Upper lobe of left lung (tissue), 4 donors: ENCODE data around the gene TIMP2.
"Not testable (repeated sequence)": the region's sequence is repeated elsewhere in the genome, so short reads cannot be mapped to it uniquely, and the experiment has no call there.

Source experiments
- EP300 ChIP-seq, 4 donors: sonication (generic); formaldehyde crosslinking; IDR thresholded peaks; one replicate each; pipeline ENCODE4 v1.5.1; 2017; ENCODE audit warnings: antibody characterized with exemption in 4 of 4, control low read depth in 2 of 4
- POLR2A ChIP-seq, 4 donors: fragments of 450-650 bp; IDR thresholded peaks; one replicate each; pipeline ENCODE4 v1.5.1; 2016 to 2017; ENCODE audit warnings: antibody characterized with exemption in 4 of 4, mild to moderate bottlenecking in 2 of 4
- POLR2AphosphoS5 ChIP-seq, 2 donors: sonication (generic); formaldehyde crosslinking; IDR thresholded peaks; one replicate each; pipeline ENCODE4 v1.5.1; 2017; ENCODE audit warnings: antibody characterized with exemption in 2 of 2
- TF ChIP-seq, protein P1 (sequence below), 6 experiments: fragments of 450-650 bp in 4 of 6; fragments of 200-600 bp in 2 of 6; sonication (generic) in 2 of 6; IDR thresholded peaks; one replicate each; pipeline ENCODE4 v1.5.1; 2016 to 2019; ENCODE audit warnings: antibody characterized with exemption in 6 of 6

DNA sequence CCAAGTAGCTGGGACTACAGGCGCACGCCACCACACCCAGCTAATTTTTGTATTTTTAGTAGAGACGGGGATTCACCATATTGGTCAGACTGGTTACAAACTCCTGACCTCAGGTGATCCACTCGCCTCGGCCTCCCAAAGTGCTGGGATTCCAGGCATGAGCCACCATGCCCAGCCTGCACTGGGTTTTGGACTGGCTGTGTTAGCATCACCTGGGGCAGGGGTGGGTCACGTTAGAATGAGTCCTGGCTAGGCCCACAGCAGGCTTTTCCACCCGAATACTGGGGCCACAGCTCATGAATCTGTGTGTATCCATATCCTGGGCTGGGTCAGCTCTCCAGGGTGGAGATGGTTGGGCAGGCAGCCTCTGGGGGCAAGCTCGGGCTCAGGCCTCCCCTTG lies 23.0 kb downstream of the TIMP2 start:
- TF ChIP-seq, protein P1, sequence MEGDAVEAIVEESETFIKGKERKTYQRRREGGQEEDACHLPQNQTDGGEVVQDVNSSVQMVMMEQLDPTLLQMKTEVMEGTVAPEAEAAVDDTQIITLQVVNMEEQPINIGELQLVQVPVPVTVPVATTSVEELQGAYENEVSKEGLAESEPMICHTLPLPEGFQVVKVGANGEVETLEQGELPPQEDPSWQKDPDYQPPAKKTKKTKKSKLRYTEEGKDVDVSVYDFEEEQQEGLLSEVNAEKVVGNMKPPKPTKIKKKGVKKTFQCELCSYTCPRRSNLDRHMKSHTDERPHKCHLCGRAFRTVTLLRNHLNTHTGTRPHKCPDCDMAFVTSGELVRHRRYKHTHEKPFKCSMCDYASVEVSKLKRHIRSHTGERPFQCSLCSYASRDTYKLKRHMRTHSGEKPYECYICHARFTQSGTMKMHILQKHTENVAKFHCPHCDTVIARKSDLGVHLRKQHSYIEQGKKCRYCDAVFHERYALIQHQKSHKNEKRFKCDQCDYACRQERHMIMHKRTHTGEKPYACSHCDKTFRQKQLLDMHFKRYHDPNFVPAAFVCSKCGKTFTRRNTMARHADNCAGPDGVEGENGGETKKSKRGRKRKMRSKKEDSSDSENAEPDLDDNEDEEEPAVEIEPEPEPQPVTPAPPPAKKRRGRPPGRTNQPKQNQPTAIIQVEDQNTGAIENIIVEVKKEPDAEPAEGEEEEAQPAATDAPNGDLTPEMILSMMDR (IDR thresholded peaks at IDR 0.05), result not testable (repeated sequence)
- TF ChIP-seq POLR2A, POLR2AphosphoS5, EP300 (IDR thresholded peaks at IDR 0.05): not testable (repeated sequence)
